Activated CD4-positive, alpha-beta T cell treated with anti-CD3 and anti-CD28 coated beads, Interleukin-2, amount 10 ng/mL, durations not matched to agents 7 days and 5 days (primary cell): ENCODE data around the gene ZNF485. TPM values are rescaled to one million over a fixed set of nuclear protein-coding genes. Genes with fewer than 3 reads are reported as not detected.

Experiments used
- CTCF ChIA-PET: fragments of 350-600 bp; sonication (Branson Sonifier 250); formaldehyde crosslinking; loops from one replicate; lab custom pipeline; 2021; ENCODE audit warnings: antibody characterized with exemption; lab: Charles Lee
- POLR2A ChIA-PET: fragments of 350-600 bp; sonication (Branson Sonifier 250); formaldehyde crosslinking; loops from one replicate; lab custom pipeline; 2021; ENCODE audit warnings: antibody characterized with exemption; lab: Charles Lee
- DNase-seq: peaks from one replicate; pipeline ENCODE4 v3.0.0-alpha.2; 2020
- H3K27ac Mint-ChIP-seq: one replicate; pipeline ENCODE4 v1.8.0; 2021; ENCODE audit warnings: mild to moderate bottlenecking, moderate library complexity, mixed read lengths
- H3K27me3 Mint-ChIP-seq: one replicate; pipeline ENCODE4 v1.8.0; 2021; ENCODE audit warnings: mixed read lengths
- H3K36me3 Mint-ChIP-seq: one replicate; pipeline ENCODE4 v1.8.0; 2021; ENCODE audit warnings: low read depth, mixed read lengths
- H3K4me1 Mint-ChIP-seq: one replicate; pipeline ENCODE4 v1.8.0; 2021; ENCODE audit warnings: mixed read lengths
- H3K4me3 Mint-ChIP-seq: one replicate; pipeline ENCODE4 v1.8.0; 2021; ENCODE audit warnings: mild to moderate bottlenecking, moderate library complexity, mixed read lengths
- H3K9me3 Mint-ChIP-seq: one replicate; pipeline ENCODE4 v1.8.0; 2021; ENCODE audit warnings: mixed read lengths
- total RNA-seq, 2 experiments: library from RNA; stranded (reverse); gene quantifications; one replicate each; pipeline ENCODE4 v1.2.3, GENCODE V29; 2021

ZNF485 gene
- total RNA-seq, 2 experiments from 2014 or later: 3.4 to 4.2 TPM

DNA sequence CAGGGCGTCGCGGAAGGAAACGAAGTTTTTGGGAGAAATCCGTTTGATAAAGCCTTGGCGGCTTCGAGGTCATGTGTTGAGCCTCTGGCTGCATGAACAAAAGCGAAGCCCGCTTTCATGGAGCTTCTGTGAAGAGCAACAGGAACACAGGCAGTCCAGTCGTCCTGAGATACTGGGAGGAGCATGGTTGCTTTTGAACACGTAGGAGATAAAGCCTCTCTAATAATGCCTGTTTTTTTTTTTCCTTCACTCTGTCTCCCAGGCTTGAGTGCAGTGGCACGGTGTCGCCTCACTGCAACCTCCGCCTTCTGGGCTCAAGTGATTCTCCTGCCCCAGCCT, 42.9 kb downstream of the ZNF485 start:
- DNase-seq: no peak
- H3K4me1 Mint-ChIP-seq: peaks cover 23% of the 10 kb centered on the region
- POLR2A ChIA-PET: interaction anchor here (0.6 kb wide), 1 partner anchor 238 kb away, joined by 3 read pairs; no protein-coding TSS in a partner anchor
- H3K4me3 Mint-ChIP-seq: peak overlapping the region; percentile 80
- H3K27me3 Mint-ChIP-seq: peaks cover 4% of the 10 kb centered on the region
- CTCF ChIA-PET: interaction anchor here (1.6 to 2.3 kb wide), 2 partner anchors 33 to 41 kb away, joined by 3 to 8 read pairs; no protein-coding TSS in a partner anchor
- peak overlapping the region; percentile 85 for H3K27ac Mint-ChIP-seq
- peaks cover 34% of the 10 kb centered on the region for H3K9me3 Mint-ChIP-seq
- peaks cover 35% of the 10 kb centered on the region for H3K36me3 Mint-ChIP-seq

DNA sequence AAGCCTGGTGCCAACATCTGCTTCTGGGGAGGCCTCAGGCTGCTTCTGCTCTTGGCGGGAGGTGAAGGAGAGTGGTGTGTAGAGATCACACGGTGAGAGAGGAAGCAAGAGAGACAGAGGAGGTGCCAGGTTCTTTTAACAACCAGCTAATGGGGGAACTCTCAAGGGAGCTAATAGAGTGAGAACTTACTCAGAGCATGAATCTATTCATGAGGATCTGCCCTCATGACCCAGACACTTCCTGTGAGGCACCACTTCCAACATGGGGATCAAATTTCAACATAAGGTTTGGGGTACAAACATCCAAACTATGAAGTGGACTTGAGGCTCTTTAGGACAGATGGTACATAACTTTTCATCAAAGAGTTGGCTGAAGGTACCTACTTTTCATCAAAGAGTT, 47.5 kb downstream of the ZNF485 start:
- peaks cover 7% of the 10 kb centered on the region for H3K27me3 Mint-ChIP-seq
- H3K9me3 Mint-ChIP-seq: peaks cover 3% of the 10 kb centered on the region
- POLR2A ChIA-PET: no interaction called here
- CTCF ChIA-PET: interaction anchor here (0.6 kb wide), 1 partner anchor 14 kb away, joined by 3 read pairs; no protein-coding TSS in a partner anchor
- no peaks in the 10 kb centered on the region for H3K36me3 Mint-ChIP-seq
- H3K27ac Mint-ChIP-seq: no peak overlapping the region
- peaks cover 7% of the 10 kb centered on the region for H3K4me1 Mint-ChIP-seq
- DNase-seq: no peak
- no peak overlapping the region for H3K4me3 Mint-ChIP-seq

GRCh38 chr10:43655311-43655710, 49.1 kb downstream of the ZNF485 start:
- H3K9me3 Mint-ChIP-seq: peaks cover 3% of the 10 kb centered on the region
- no peaks in the 10 kb centered on the region for H3K4me1 Mint-ChIP-seq
- peaks cover 9% of the 10 kb centered on the region for H3K27me3 Mint-ChIP-seq
- no peak overlapping the region for H3K4me3 Mint-ChIP-seq
- CTCF ChIA-PET: interaction anchor here (1.5 kb wide), 1 partner anchor 14 kb away, joined by 3 read pairs; no protein-coding TSS in a partner anchor
- POLR2A ChIA-PET: no interaction called here
- H3K27ac Mint-ChIP-seq: no peak overlapping the region
- DNase-seq: no peak
- no peaks in the 10 kb centered on the region for H3K36me3 Mint-ChIP-seq

DNA sequence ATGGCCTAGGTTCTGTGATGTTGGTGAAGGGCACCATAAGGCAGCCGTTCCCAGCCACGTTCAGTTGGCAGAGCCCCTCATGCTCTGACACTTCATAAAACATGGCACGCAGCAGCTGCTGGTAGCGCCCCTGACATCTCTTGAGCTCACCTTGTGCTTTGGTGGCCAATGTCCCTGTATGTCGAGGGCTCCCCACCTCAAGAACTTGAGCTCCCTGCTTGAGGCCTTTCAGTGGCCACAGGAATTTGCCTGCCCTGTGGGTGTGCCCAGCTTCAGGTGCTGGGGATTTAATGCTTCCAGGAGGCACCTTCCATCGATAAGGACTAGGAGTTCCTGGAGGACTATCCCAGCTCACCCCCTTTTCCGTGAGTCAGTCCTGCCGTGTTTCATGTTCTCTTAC, 52.0 kb downstream of the ZNF485 start:
- Mint-ChIP-seq H3K36me3 (no peaks in the 10 kb centered on the region), H3K27me3 (peaks cover 8% of the 10 kb centered on the region), H3K27ac (no peak overlapping the region), H3K4me1 (no peaks in the 10 kb centered on the region), H3K9me3 (no peaks in the 10 kb centered on the region), H3K4me3 (no peak overlapping the region)
- ChIA-PET CTCF (interaction anchor here (0.8 kb wide), 1 partner anchor 32 kb away, joined by 3 read pairs; no protein-coding TSS in a partner anchor), POLR2A (no interaction called here)
- DNase-seq: no peak

- no peak for DNase-seq
- Mint-ChIP-seq H3K9me3 (no peaks in the 10 kb centered on the region), H3K36me3 (no peaks in the 10 kb centered on the region), H3K4me1 (peaks cover 4% of the 10 kb centered on the region), H3K27ac (no peak overlapping the region), H3K4me3 (no peak overlapping the region), H3K27me3 (peaks cover 30% of the 10 kb centered on the region)
- CTCF ChIA-PET: interaction anchor here (0.8 kb wide), 1 partner anchor 21 kb away, joined by 3 read pairs; no protein-coding TSS in a partner anchor
- POLR2A ChIA-PET: no interaction called here
Measured at GRCh38 chr10:43665054-43665453, 58.8 kb downstream of the ZNF485 start.

DNA sequence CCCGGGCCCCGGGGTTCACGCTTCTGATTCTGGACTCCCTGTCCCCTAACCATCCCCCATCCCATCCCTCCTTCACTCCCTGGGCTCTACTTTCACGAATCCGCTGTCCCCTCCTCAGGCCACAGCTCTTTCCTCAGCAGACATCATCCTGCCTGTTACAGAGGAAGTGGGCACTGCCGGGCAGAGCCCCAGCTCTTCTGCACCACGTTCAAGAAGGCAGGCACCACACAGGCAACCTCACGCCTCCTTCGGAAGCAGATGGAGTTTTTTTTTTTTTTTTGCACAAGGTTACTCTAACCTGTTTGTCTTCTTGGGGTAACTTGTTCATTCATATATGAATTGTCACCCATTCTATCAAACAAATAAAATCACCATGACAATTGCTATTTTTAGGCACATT, 60.3 kb downstream of the ZNF485 start:
- Mint-ChIP-seq H3K4me3 (no peak overlapping the region), H3K27ac (no peak overlapping the region), H3K27me3 (peaks cover 30% of the 10 kb centered on the region), H3K36me3 (no peaks in the 10 kb centered on the region), H3K9me3 (no peaks in the 10 kb centered on the region), H3K4me1 (peaks cover 4% of the 10 kb centered on the region)
- no peak for DNase-seq
- CTCF ChIA-PET: interaction anchor here (0.8 kb wide), 1 partner anchor 19 kb away, joined by 6 read pairs; no protein-coding TSS in a partner anchor
- POLR2A ChIA-PET: no interaction called here

GRCh38 chr10:43667317-43667731, 61.1 kb downstream of the ZNF485 start:
- H3K36me3 Mint-ChIP-seq: no peaks in the 10 kb centered on the region
- ChIA-PET CTCF (no interaction called here), POLR2A (no interaction called here)
- H3K4me3 Mint-ChIP-seq: no peak overlapping the region
- DNase-seq: no peak
- H3K27me3 Mint-ChIP-seq: peaks cover 31% of the 10 kb centered on the region
- no peaks in the 10 kb centered on the region for H3K9me3 Mint-ChIP-seq
- H3K27ac Mint-ChIP-seq: no peak overlapping the region
- H3K4me1 Mint-ChIP-seq: peaks cover 4% of the 10 kb centered on the region

Other genes with a start within 250 kb of the ZNF485 start
- not detected for gene FXYD4, start 234.8 kb upstream of the ZNF485 start, total RNA-seq
- gene HNRNPF, start 197.3 kb upstream of the ZNF485 start, total RNA-seq: 100 to 1,000 TPM; 464 to 481 TPM
- 1 to 10 TPM; 3.8 to 5.6 TPM for gene ZNF487, start 169.3 kb upstream of the ZNF485 start, total RNA-seq
- gene ZNF239, start 31.8 kb upstream of the ZNF485 start, total RNA-seq: under 1 TPM; 0.45 to 0.73 TPM
- 10 to 100 TPM; 18.0 to 19.0 TPM for gene ZNF32, start 42.4 kb downstream of the ZNF485 start, total RNA-seq